ENCODE data around the gene AKIRIN2. TPM values are rescaled to one million over a fixed set of nuclear protein-coding genes. Genes with fewer than 3 reads are reported as not detected.
A peak's percentile ranks its signal among the peaks of the same experiment; 100 is the strongest.

Gene AKIRIN2
- total and polyA plus RNA-seq, 2 donors (not counting 3 experiments of a cell fraction or from before 2014, with no cell fraction given) = 19.0 to 46.4 TPM

- Histone ChIP-seq H3K4me2 (ENCODE audit: insufficient read depth, low read length) (no peak overlapping the region), H3K4me3 (replicated peaks in 1 of 3; ENCODE audit: insufficient read depth in 1 of 3, low read depth in 1 of 3, low read length in 3 of 3) (no peak overlapping the region), H3K4me1 (ENCODE audit: control insufficient read depth, extremely low read depth, insufficient read depth, low read length) (no peaks in the 10 kb centered on the region), H3K27me3 (ENCODE audit: control insufficient read depth in 2 of 2, insufficient read depth in 2 of 2, low read length in 2 of 2) (no peaks in the 10 kb centered on the region), H3K9ac (replicated peaks; ENCODE audit: extremely low read depth, insufficient read depth, low read length) (no peak overlapping the region), H2AFZ (ENCODE audit: low read depth, low read length) (no peak overlapping the region), H4K20me1 (replicated peaks; ENCODE audit: control insufficient read depth, extremely low read depth, insufficient read depth, low read length) (peaks cover 12% of the 10 kb centered on the region), H3K27ac (ENCODE audit: insufficient read depth, low read depth, low read length) (no peak overlapping the region), H3K79me2 (ENCODE audit: control insufficient read depth, insufficient read depth, low read length) (peaks cover 95% of the 10 kb centered on the region), H3K9me3 (replicated peaks; ENCODE audit: control insufficient read depth, insufficient read depth, low read length) (no peaks in the 10 kb centered on the region), H3K9me1 (replicated peaks; ENCODE audit: control insufficient read depth, extremely low read depth, insufficient read depth, low read length) (no peaks in the 10 kb centered on the region), H3K36me3 (ENCODE audit: control insufficient read depth in 2 of 2, extremely low read depth in 1 of 2, insufficient read depth in 2 of 2, low read length in 2 of 2) (peaks cover 0 to 6% of the 10 kb centered on the region in 2 experiments)
- ChIA-PET CTCF (interaction anchor here (1.2 kb wide), 1 partner anchor 32 kb away, joined by 4 read pairs; no protein-coding TSS in a partner anchor), POLR2A (no interaction called here)
- intact Hi-C loops (cut with micrococcal nuclease) = no loop called here
- TF ChIP-seq GATA2 (IDR thresholded peaks at IDR 0.05; ENCODE audit: insufficient read depth, insufficient read length, low read depth, low read length) = peak; percentile 39
- no peak for TF ChIP-seq FOS (IDR thresholded peaks at IDR 0.05; ENCODE audit: borderline replicate concordance, insufficient read depth, low read length)
- BruUV-seq (replicated peaks) = no TSS peak
- dilution Hi-C loops (cut with MboI; ENCODE audit: extremely low pct_ligation_motif_present, low sequenced_read_pairs) = no loop called here
- DNase-seq (ENCODE audit: low read depth, low spot score) = no peak
- no peak for FAIRE-seq
These were observed 19.7 kb downstream of the AKIRIN2 start for GRCh38 chr6:87682310-87682709.

- FAIRE-seq (no peak), DNase-seq (ENCODE audit: low read depth, low spot score) (no peak)
- Histone ChIP-seq H3K27me3 (ENCODE audit: control insufficient read depth in 2 of 2, insufficient read depth in 2 of 2, low read length in 2 of 2) (no peaks in the 10 kb centered on the region), H3K4me1 (ENCODE audit: control insufficient read depth, extremely low read depth, insufficient read depth, low read length) (no peaks in the 10 kb centered on the region), H3K4me3 (replicated peaks in 1 of 3; ENCODE audit: insufficient read depth in 1 of 3, low read depth in 1 of 3, low read length in 3 of 3) (no peak overlapping the region), H3K9me1 (replicated peaks; ENCODE audit: control insufficient read depth, extremely low read depth, insufficient read depth, low read length) (no peaks in the 10 kb centered on the region), H3K9me3 (replicated peaks; ENCODE audit: control insufficient read depth, insufficient read depth, low read length) (no peaks in the 10 kb centered on the region), H3K79me2 (ENCODE audit: control insufficient read depth, insufficient read depth, low read length) (peaks cover 32% of the 10 kb centered on the region), H3K27ac (ENCODE audit: insufficient read depth, low read depth, low read length) (no peak overlapping the region), H3K36me3 (ENCODE audit: control insufficient read depth in 2 of 2, extremely low read depth in 1 of 2, insufficient read depth in 2 of 2, low read length in 2 of 2) (peaks cover 6 to 19% of the 10 kb centered on the region in 2 experiments), H2AFZ (ENCODE audit: low read depth, low read length) (no peak overlapping the region), H3K4me2 (ENCODE audit: insufficient read depth, low read length) (no peak overlapping the region), H4K20me1 (replicated peaks; ENCODE audit: control insufficient read depth, extremely low read depth, insufficient read depth, low read length) (peaks cover 2% of the 10 kb centered on the region), H3K9ac (replicated peaks; ENCODE audit: extremely low read depth, insufficient read depth, low read length) (no peak overlapping the region)
- no peak for TF ChIP-seq GATA2 (IDR thresholded peaks at IDR 0.05; ENCODE audit: insufficient read depth, insufficient read length, low read depth, low read length)
- no peak for TF ChIP-seq MAX (IDR thresholded peaks at IDR 0.05; ENCODE audit: insufficient read depth, insufficient read length)
- no peak for TF ChIP-seq POLR2A (IDR thresholded peaks at IDR 0.05; ENCODE audit: low read depth, low read length)
- no peak for TF ChIP-seq FOS (IDR thresholded peaks at IDR 0.05; ENCODE audit: borderline replicate concordance, insufficient read depth, low read length)
- no peak for TF ChIP-seq POLR2AphosphoS5 (IDR thresholded peaks at IDR 0.05; ENCODE audit: insufficient read depth, low read depth, low read length)
- no peak for TF ChIP-seq JUN (IDR thresholded peaks at IDR 0.05; ENCODE audit: borderline replicate concordance, insufficient read depth, insufficient read length, low read depth)
- no peak for TF ChIP-seq MYC (IDR thresholded peaks at IDR 0.05; ENCODE audit: low read depth, low read length)
- TF ChIP-seq EZH2 (IDR thresholded peaks at IDR 0.05; ENCODE audit: borderline replicate concordance, low read depth, low read length, severe bottlenecking) = no peak
- no peak for TF ChIP-seq CTCF (IDR thresholded peaks at IDR 0.05; ENCODE audit: extremely low read depth in 1 of 2, insufficient read depth in 1 of 2, low read depth in 1 of 2, low read length in 2 of 2)
- ChIA-PET CTCF (no interaction called here), POLR2A (no interaction called here)
- intact Hi-C loops (cut with micrococcal nuclease) (no loop called here), dilution Hi-C loops (cut with MboI; ENCODE audit: extremely low pct_ligation_motif_present, low sequenced_read_pairs) (no loop called here)
- BruUV-seq (replicated peaks) = TSS peak; percentile 43
These were observed 26.9 kb downstream of the AKIRIN2 start for GRCh38 chr6:87675004-87675681.

All from endothelial cell of umbilical vein (primary cell).